CD4-positive, alpha-beta T cell (primary cell): Measurements from ENCODE around the gene ACTN1. TPM values are rescaled to one million over a fixed set of nuclear protein-coding genes. Genes with fewer than 3 reads are reported as not detected.

ENCODE experiments used
- ATAC-seq: fragments of 200-7000 bp; cut with Tn5 transposase; one replicate; pipeline ENCODE4 v1.10.0; 2022; ENCODE audit warnings: mild to moderate bottlenecking; ENCODE audit not compliant: poor library complexity
- CTCF ChIA-PET: fragments of 350-600 bp; sonication (Branson Sonifier 250); formaldehyde crosslinking; loops from one replicate; lab custom pipeline; 2021; ENCODE audit warnings: antibody characterized with exemption, inconsistent platforms; lab: Charles Lee
- POLR2A ChIA-PET: fragments of 350-600 bp; sonication (Branson Sonifier 250); formaldehyde crosslinking; loops from one replicate; lab custom pipeline; 2021; ENCODE audit warnings: antibody characterized with exemption, inconsistent platforms; lab: Charles Lee
- DNase-seq, 14 experiments: peaks; one replicate each; pipeline ENCODE4 v3.0.0-alpha.2; 2013 to 2020; ENCODE audit warnings: mixed read lengths in 2 of 14
- H3K27ac ChIP-seq, 2 donors: one replicate each; pipeline versions ENCODE4 v1.5.1 to v1.7.0; 2013; ENCODE audit warnings: low read length in 2 of 2, low read depth in 1 of 2, mild to moderate bottlenecking in 1 of 2
- H3K27me3 ChIP-seq, 2 experiments: 1 replicate in 1 of 2; 2 replicates in 1 of 2; pipeline versions ENCODE4 v1.6.1 to v1.7.0; 2013; ENCODE audit warnings: low read length in 2 of 2, control low read depth in 1 of 2, mild to moderate bottlenecking in 1 of 2, moderate library complexity in 1 of 2; ENCODE audit not compliant: insufficient read depth in 2 of 2, control insufficient read depth in 1 of 2
- H3K36me3 ChIP-seq: one replicate; pipeline ENCODE4 v1.6.1; 2013; ENCODE audit warnings: low read length, control low read depth; ENCODE audit not compliant: insufficient read depth
- H3K4me1 ChIP-seq: one replicate; pipeline ENCODE4 v1.6.1; 2013; ENCODE audit warnings: low read length, control low read depth; ENCODE audit not compliant: insufficient read depth
- H3K4me3 ChIP-seq: one replicate; pipeline ENCODE4 v1.5.1; 2013; ENCODE audit warnings: mild to moderate bottlenecking, low read length, moderate library complexity
- H3K9me3 ChIP-seq, 2 experiments: 1 replicate in 1 of 2; 2 replicates in 1 of 2; pipeline versions ENCODE4 v1.6.1 to v1.7.0; 2013; ENCODE audit warnings: low read length in 2 of 2, mild to moderate bottlenecking in 2 of 2, control low read depth in 1 of 2, moderate library complexity in 1 of 2; ENCODE audit not compliant: control insufficient read depth in 1 of 2, insufficient read depth in 1 of 2
- H3K27ac Mint-ChIP-seq: one replicate; pipeline ENCODE4 v1.8.0; 2020; ENCODE audit warnings: mixed read lengths
- H3K27me3 Mint-ChIP-seq: one replicate; pipeline ENCODE4 v1.8.0; 2021; ENCODE audit warnings: mixed read lengths
- H3K36me3 Mint-ChIP-seq: one replicate; pipeline ENCODE4 v1.8.0; 2021; ENCODE audit warnings: low read depth, mixed read lengths
- H3K4me1 Mint-ChIP-seq: one replicate; pipeline ENCODE4 v1.8.0; 2021; ENCODE audit warnings: low read depth, mixed read lengths
- H3K4me3 Mint-ChIP-seq: one replicate; pipeline ENCODE4 v1.8.0; 2020; ENCODE audit warnings: mild to moderate bottlenecking, mixed read lengths
- H3K9me3 Mint-ChIP-seq: one replicate; pipeline ENCODE4 v1.8.0; 2020; ENCODE audit warnings: mixed read lengths
- CTCF ChIP-seq: fragments of 200-600 bp; IDR thresholded peaks from one replicate; pipeline ENCODE4 v1.8.0; 2022; ENCODE audit warnings: antibody characterized with exemption, mild to moderate bottlenecking
- intact Hi-C, 2 experiments: fragments of 100-400 bp; cut with DNase I in 1 of 2; cut with micrococcal nuclease in 1 of 2; formaldehyde crosslinking; loops; one replicate each; pipeline versions ENCODE4 v1.15.1 to v1.9.0; 2023 to 2025; cut with DNase I, micrococcal nuclease
- total RNA-seq, 174 experiments: library from RNA in 2 of 174; stranded (reverse) in 2 of 174; gene quantifications; one replicate each; pipeline ENCODE4 v1.2.3 and lab custom pipeline; 2021 to 2026

ACTN1 gene
- total RNA-seq, 2 experiments from 2014 or later, result 128 to 143 TPM

DNA sequence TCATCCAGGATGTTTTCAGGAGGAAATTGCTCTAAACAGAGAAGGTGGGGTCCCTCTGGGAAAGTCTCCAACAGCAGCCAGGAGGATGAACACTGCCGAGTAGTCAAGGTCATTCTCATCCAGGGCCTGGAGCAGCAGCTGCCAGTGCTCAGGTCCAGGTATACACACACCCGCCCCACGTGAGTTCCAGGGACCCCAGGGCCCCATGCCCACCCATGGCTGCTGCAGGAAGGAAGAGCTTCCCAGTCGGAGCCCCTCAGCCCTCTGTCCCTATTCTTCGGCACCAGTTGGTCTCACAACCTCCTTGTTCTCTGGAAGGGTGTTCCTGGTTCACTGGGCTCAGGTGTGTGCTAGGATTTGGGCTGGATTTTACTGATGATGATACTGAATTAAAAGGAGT is 72.7 kb downstream of the ACTN1 start:
- CTCF ChIA-PET, result no interaction called here
- H3K4me1 Mint-ChIP-seq, result peaks cover 2% of the 10 kb centered on the region
- peaks cover 90% of the 10 kb centered on the region for H3K36me3 Mint-ChIP-seq
- no peak overlapping the region for H3K4me3 Mint-ChIP-seq
- Histone ChIP-seq H3K4me3 (no peak overlapping the region), H3K27me3 (no peaks in the 10 kb centered on the region), H3K27ac (no peak overlapping the region), H3K9me3 (no peaks in the 10 kb centered on the region), H3K36me3 (peaks cover 67% of the 10 kb centered on the region), H3K4me1 (no peaks in the 10 kb centered on the region)
- intact Hi-C loops, result no loop called here
- ATAC-seq (no peak), DNase-seq (no peak)
- no peak overlapping the region for H3K27ac Mint-ChIP-seq
- no peaks in the 10 kb centered on the region for H3K27me3 Mint-ChIP-seq
- POLR2A ChIA-PET, result interaction anchor here (0.7 kb wide), 1 partner anchor 191 kb away, joined by 4 read pairs; no protein-coding TSS in a partner anchor
- H3K9me3 Mint-ChIP-seq, result no peaks in the 10 kb centered on the region
- no peak for TF ChIP-seq CTCF

- intact Hi-C loops, result no loop called here
- peaks cover 91% of the 10 kb centered on the region for H3K36me3 Mint-ChIP-seq
Measured at GRCh38 chr14:68905107-68905895, 73.8 kb downstream of the ACTN1 start.

GRCh38 chr14:68902357-68902756 is 76.7 kb downstream of the ACTN1 start:
- ATAC-seq (no peak), DNase-seq (no peak)
- Mint-ChIP-seq H3K27ac (no peak overlapping the region), H3K4me3 (no peak overlapping the region), H3K9me3 (no peaks in the 10 kb centered on the region), H3K36me3 (peaks cover 87% of the 10 kb centered on the region), H3K4me1 (peaks cover 26% of the 10 kb centered on the region), H3K27me3 (no peaks in the 10 kb centered on the region)
- H3K4me3 ChIP-seq, result no peak overlapping the region
- peaks cover 62% of the 10 kb centered on the region for H3K36me3 ChIP-seq
- TF ChIP-seq CTCF, result no peak
- peaks cover 0 to 7% of the 10 kb centered on the region in 2 experiments for H3K9me3 ChIP-seq
- peaks cover 9% of the 10 kb centered on the region for H3K4me1 ChIP-seq
- H3K27ac ChIP-seq, result no peak overlapping the region
- ChIA-PET POLR2A (no interaction called here), CTCF (no interaction called here)
- H3K27me3 ChIP-seq, result no peaks in the 10 kb centered on the region
- intact Hi-C loops, result no loop called here

More at GRCh38 chr14:68905107-68905895, 73.8 kb downstream of the ACTN1 start:
- no peak for DNase-seq
- no peak overlapping the region for H3K27ac ChIP-seq
- no peak overlapping the region for H3K4me3 ChIP-seq
- H3K9me3 ChIP-seq, result no peaks in the 10 kb centered on the region
- no peaks in the 10 kb centered on the region for H3K27me3 Mint-ChIP-seq
- ChIA-PET POLR2A (interaction anchor here (0.7 kb wide), 1 partner anchor 53 kb away, joined by 4 read pairs; no protein-coding TSS in a partner anchor), CTCF (interaction anchor here (0.7 kb wide), 1 partner anchor 280 kb away, joined by 5 read pairs; no protein-coding TSS in a partner anchor)
- H3K9me3 Mint-ChIP-seq, result no peaks in the 10 kb centered on the region
- no peak for ATAC-seq
- H3K4me3 Mint-ChIP-seq, result no peak overlapping the region
- no peaks in the 10 kb centered on the region for H3K27me3 ChIP-seq
- peaks cover 67% of the 10 kb centered on the region for H3K36me3 ChIP-seq
- no peaks in the 10 kb centered on the region for H3K4me1 ChIP-seq
- no peak for TF ChIP-seq CTCF
- H3K27ac Mint-ChIP-seq, result no peak overlapping the region
- H3K4me1 Mint-ChIP-seq, result peaks cover 6% of the 10 kb centered on the region
